Fibroblast of lung (primary cell): ENCODE results near the gene CD7. TPM values are rescaled to one million over a fixed set of nuclear protein-coding genes. Genes with fewer than 3 reads are reported as not detected.
"Not testable (repeated sequence)": the region's sequence is repeated elsewhere in the genome, so short reads cannot be mapped to it uniquely, and the experiment has no call there.

Experiments used
- DNase-seq, 2 donors: peaks; one replicate each; pipeline versions ENCODE4 v3.0.0 to v3.0.0-alpha.2; 2010; ENCODE audit warnings: low read depth in 2 of 2
- H2AFZ ChIP-seq: 2 replicates; pipeline ENCODE4 v1.5.1; 2012; ENCODE audit warnings: low read length, control low read depth, inconsistent platforms
- H3K27ac ChIP-seq: 2 replicates; pipeline ENCODE4 v1.5.1; 2011; ENCODE audit warnings: low read length, control low read depth; ENCODE audit not compliant: insufficient read depth
- H3K27me3 ChIP-seq: 2 replicates; pipeline ENCODE4 v1.5.1; 2011; ENCODE audit warnings: mild to moderate bottlenecking, low read length; ENCODE audit not compliant: control insufficient read depth, insufficient read depth
- H3K36me3 ChIP-seq: 2 replicates; pipeline ENCODE4 v1.5.1; 2011; ENCODE audit warnings: low read length; ENCODE audit not compliant: control insufficient read depth, insufficient read depth
- H3K4me1 ChIP-seq: 2 replicates; pipeline ENCODE4 v1.5.1; 2011; ENCODE audit warnings: low read length; ENCODE audit not compliant: control insufficient read depth, insufficient read depth; ENCODE audit errors: extremely low read depth
- H3K4me2 ChIP-seq: 2 replicates; pipeline ENCODE4 v1.5.1; 2011; ENCODE audit warnings: low read length, control low read depth; ENCODE audit not compliant: insufficient read depth; ENCODE audit errors: extremely low read depth
- H3K4me3 ChIP-seq, 4 experiments: fragments of 200-600 bp in 1 of 4; sonication (generic) in 1 of 4; replicated peaks in 1 of 4; 2 replicates each; pipeline ENCODE4 v1.5.1; 2011 to 2016; ENCODE audit warnings: low read length in 4 of 4, low read depth in 3 of 4, mild to moderate bottlenecking in 3 of 4, control low read depth in 2 of 4, inconsistent platforms in 1 of 4, mixed read lengths in 1 of 4; ENCODE audit not compliant: insufficient read depth in 1 of 4; ENCODE audit errors: control extremely low read depth in 1 of 4
- H3K79me2 ChIP-seq: 2 replicates; pipeline ENCODE4 v1.5.1; 2012; ENCODE audit warnings: mild to moderate bottlenecking, low read length, inconsistent platforms; ENCODE audit not compliant: control insufficient read depth, insufficient read depth
- H3K9ac ChIP-seq: 2 replicates; pipeline ENCODE4 v1.5.1; 2011; ENCODE audit warnings: mild to moderate bottlenecking, low read length, control low read depth; ENCODE audit not compliant: insufficient read depth
- H3K9me3 ChIP-seq: 2 replicates; pipeline ENCODE4 v1.5.1; 2012; ENCODE audit warnings: low read depth, low read length; ENCODE audit not compliant: control insufficient read depth, insufficient read depth
- H4K20me1 ChIP-seq: 2 replicates; pipeline ENCODE4 v1.5.1; 2011; ENCODE audit warnings: low read length; ENCODE audit not compliant: control insufficient read depth, insufficient read depth; ENCODE audit errors: extremely low read depth
- CTCF ChIP-seq, 2 donors: IDR thresholded peaks in 1 of 2; conservative IDR thresholded peaks in 1 of 2; 1 replicate in 1 of 2; 2 replicates in 1 of 2; pipeline ENCODE4 v1.5.1; 2011 to 2012; ENCODE audit warnings: low read length in 2 of 2, control low read depth in 1 of 2, inconsistent platforms in 1 of 2, low read depth in 1 of 2, mild to moderate bottlenecking in 1 of 2
- EZH2 ChIP-seq: IDR thresholded peaks from 2 replicates; pipeline ENCODE4 v1.5.1; 2012; ENCODE audit warnings: low read length, control low read depth, mild to moderate bottlenecking; ENCODE audit errors: missing control alignments
- polyA plus RNA-seq, 2 donors: library from polyadenylated mRNA; depleted of rRNA in 1 of 2; stranded (reverse) in 1 of 2; unstranded in 1 of 2; fragments of >200 nt; gene quantifications; 2 replicates each; pipeline ENCODE4 v1.2.1, GENCODE V29; 2011 to 2012; ENCODE audit warnings: missing spikeins in 1 of 2
- total RNA-seq: library from RNA; depleted of rRNA; stranded (reverse); fragments of >200 nt; gene quantifications from 2 replicates; pipeline ENCODE4 v1.2.1, GENCODE V29; 2014

Gene CD7
- total and polyA plus RNA-seq, 2 donors (not counting 1 experiment from before 2014, with no cell fraction given) = 0.17 TPM; not detected in 1

GRCh38 chr17:82348866-82349265 is 31.5 kb upstream of the CD7 start:
- Histone ChIP-seq H3K27ac (no peak overlapping the region), H3K79me2 (no peaks in the 10 kb centered on the region), H3K4me2 (no peak overlapping the region), H3K9ac (no peak overlapping the region), H3K4me3 (no peak overlapping the region), H4K20me1 (no peaks in the 10 kb centered on the region), H2AFZ (no peak overlapping the region), H3K27me3 (peaks cover 6% of the 10 kb centered on the region), H3K9me3 (no peaks in the 10 kb centered on the region), H3K4me1 (no peaks in the 10 kb centered on the region), H3K36me3 (no peaks in the 10 kb centered on the region)
- TF ChIP-seq CTCF (conservative IDR thresholded peaks at IDR 0.05 in 1 of 2, IDR thresholded peaks at IDR 0.05 in 1 of 2; ENCODE audit: low read depth in 1 of 2, low read length in 2 of 2) (no peak), EZH2 (no peak)
- no peak for DNase-seq

GRCh38 chr17:82348434-82348833 is 31.0 kb upstream of the CD7 start:
- DNase-seq = no peak
- H3K27ac ChIP-seq = no peak overlapping the region
- H4K20me1 ChIP-seq = no peaks in the 10 kb centered on the region
- H3K4me2 ChIP-seq = no peak overlapping the region
- H3K36me3 ChIP-seq = no peaks in the 10 kb centered on the region
- H3K9ac ChIP-seq = no peak overlapping the region
- peaks cover 6% of the 10 kb centered on the region for H3K27me3 ChIP-seq
- no peaks in the 10 kb centered on the region for H3K79me2 ChIP-seq
- TF ChIP-seq CTCF (conservative IDR thresholded peaks at IDR 0.05 in 1 of 2, IDR thresholded peaks at IDR 0.05 in 1 of 2; ENCODE audit: low read depth in 1 of 2, low read length in 2 of 2) = no peak
- H3K4me3 ChIP-seq = no peak overlapping the region
- no peak overlapping the region for H2AFZ ChIP-seq
- H3K4me1 ChIP-seq = no peaks in the 10 kb centered on the region
- no peaks in the 10 kb centered on the region for H3K9me3 ChIP-seq

DNA sequence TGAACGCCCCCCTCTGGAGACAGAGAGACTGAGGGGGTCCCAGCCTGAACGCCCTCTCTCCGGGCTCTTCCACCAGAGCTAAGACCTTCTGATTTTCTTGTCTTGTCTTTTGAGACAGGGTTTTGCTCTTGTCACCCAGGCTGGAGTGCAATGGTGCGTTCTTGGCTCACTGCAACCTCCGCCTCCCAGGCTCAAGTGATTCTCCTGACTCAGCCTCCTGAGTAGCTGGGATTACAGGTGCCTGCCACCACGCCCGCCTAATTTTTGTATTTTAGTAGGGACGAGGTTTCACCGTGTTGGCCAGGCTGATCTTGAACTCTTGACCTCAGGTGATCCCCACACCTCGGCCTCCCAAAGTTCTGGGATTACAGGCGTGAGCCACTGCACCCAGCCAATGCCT is 30.6 kb upstream of the CD7 start:
- H3K36me3 ChIP-seq, H3K79me2 ChIP-seq, H3K4me3 ChIP-seq: not testable (repeated sequence)

More for the DNA sequence above, 30.6 kb upstream of the CD7 start:
- not testable (repeated sequence) for H4K20me1 ChIP-seq, H3K9me3 ChIP-seq, DNase-seq, H3K4me2 ChIP-seq, H3K27me3 ChIP-seq, H3K27ac ChIP-seq, H3K4me1 ChIP-seq, H2AFZ ChIP-seq, H3K9ac ChIP-seq
